ENCODE measurements around the gene CELSR1. TPM values are rescaled to one million over a fixed set of nuclear protein-coding genes. Genes with fewer than 3 reads are reported as not detected.

The CELSR1 gene
- total RNA-seq, 2 donors from 2014 or later: 24.2 to 38.2 TPM

GRCh38 chr22:46413725-46414379 is 123.6 kb downstream of the CELSR1 start:
- intact Hi-C loops (cut with DNase I): no loop called here
- TF ChIP-seq, protein P1, sequence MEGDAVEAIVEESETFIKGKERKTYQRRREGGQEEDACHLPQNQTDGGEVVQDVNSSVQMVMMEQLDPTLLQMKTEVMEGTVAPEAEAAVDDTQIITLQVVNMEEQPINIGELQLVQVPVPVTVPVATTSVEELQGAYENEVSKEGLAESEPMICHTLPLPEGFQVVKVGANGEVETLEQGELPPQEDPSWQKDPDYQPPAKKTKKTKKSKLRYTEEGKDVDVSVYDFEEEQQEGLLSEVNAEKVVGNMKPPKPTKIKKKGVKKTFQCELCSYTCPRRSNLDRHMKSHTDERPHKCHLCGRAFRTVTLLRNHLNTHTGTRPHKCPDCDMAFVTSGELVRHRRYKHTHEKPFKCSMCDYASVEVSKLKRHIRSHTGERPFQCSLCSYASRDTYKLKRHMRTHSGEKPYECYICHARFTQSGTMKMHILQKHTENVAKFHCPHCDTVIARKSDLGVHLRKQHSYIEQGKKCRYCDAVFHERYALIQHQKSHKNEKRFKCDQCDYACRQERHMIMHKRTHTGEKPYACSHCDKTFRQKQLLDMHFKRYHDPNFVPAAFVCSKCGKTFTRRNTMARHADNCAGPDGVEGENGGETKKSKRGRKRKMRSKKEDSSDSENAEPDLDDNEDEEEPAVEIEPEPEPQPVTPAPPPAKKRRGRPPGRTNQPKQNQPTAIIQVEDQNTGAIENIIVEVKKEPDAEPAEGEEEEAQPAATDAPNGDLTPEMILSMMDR (IDR thresholded peaks at IDR 0.05): no peak
- TF ChIP-seq POLR2A (IDR thresholded peaks at IDR 0.05) (no peak), POLR2AphosphoS5 (IDR thresholded peaks at IDR 0.05) (no peak)

GRCh38 chr22:46411347-46411746 is 126.1 kb downstream of the CELSR1 start:
- Histone ChIP-seq H3K27me3 (replicated peaks; ENCODE audit: insufficient read depth) (no peaks in the 10 kb centered on the region), H3K9me3 (no peaks in the 10 kb centered on the region), H3K4me3 (no peak overlapping the region), H3K4me1 (replicated peaks) (peaks cover 4% of the 10 kb centered on the region), H3K36me3 (no peaks in the 10 kb centered on the region), H3K27ac (no peak overlapping the region)
- intact Hi-C loops (cut with DNase I): no loop called here
- DNase-seq (ENCODE audit: low spot score): no peak
- TF ChIP-seq POLR2AphosphoS5 (IDR thresholded peaks at IDR 0.05) (no peak), POLR2A (IDR thresholded peaks at IDR 0.05) (no peak)
- TF ChIP-seq, protein P1 (IDR thresholded peaks at IDR 0.05): no peak
- WGBS: 97% methylated on average over 13 of the region's 13 CpGs

More at GRCh38 chr22:46413725-46414379, 123.6 kb downstream of the CELSR1 start:
- H3K4me1 ChIP-seq (replicated peaks): peaks cover 4% of the 10 kb centered on the region
- WGBS: 72% methylated on average over 23 of the region's 23 CpGs
- no peaks in the 10 kb centered on the region for H3K9me3 ChIP-seq
- DNase-seq (ENCODE audit: low spot score): no peak
- no peaks in the 10 kb centered on the region for H3K36me3 ChIP-seq
- no peak overlapping the region for H3K27ac ChIP-seq
- H3K27me3 ChIP-seq (replicated peaks; ENCODE audit: insufficient read depth): no peaks in the 10 kb centered on the region
- no peak overlapping the region for H3K4me3 ChIP-seq

GRCh38 chr22:46410291-46410808 is 127.1 kb downstream of the CELSR1 start:
- Histone ChIP-seq H3K27me3 (replicated peaks; ENCODE audit: insufficient read depth) (no peaks in the 10 kb centered on the region), H3K9me3 (no peaks in the 10 kb centered on the region), H3K27ac (no peak overlapping the region), H3K36me3 (no peaks in the 10 kb centered on the region), H3K4me1 (replicated peaks) (peaks cover 4% of the 10 kb centered on the region), H3K4me3 (no peak overlapping the region)
- intact Hi-C loops (cut with DNase I): no loop called here
- TF ChIP-seq, protein P1 (IDR thresholded peaks at IDR 0.05): no peak
- no peak for TF ChIP-seq POLR2AphosphoS5 (IDR thresholded peaks at IDR 0.05)
- no peak for TF ChIP-seq POLR2A (IDR thresholded peaks at IDR 0.05)
- no peak for DNase-seq (ENCODE audit: low spot score)
- WGBS: 95% methylated on average over 28 of the region's 28 CpGs

GRCh38 chr22:46409631-46410210 is 127.7 kb downstream of the CELSR1 start:
- intact Hi-C loops (cut with DNase I): no loop called here
- no peaks in the 10 kb centered on the region for H3K9me3 ChIP-seq
- no peak overlapping the region for H3K4me3 ChIP-seq
- no peak for DNase-seq (ENCODE audit: low spot score)
- no peak overlapping the region for H3K27ac ChIP-seq
- no peaks in the 10 kb centered on the region for H3K27me3 ChIP-seq (replicated peaks; ENCODE audit: insufficient read depth)
- 95% methylated on average over 37 of the region's 37 CpGs for WGBS
- no peaks in the 10 kb centered on the region for H3K36me3 ChIP-seq
- peaks cover 4% of the 10 kb centered on the region for H3K4me1 ChIP-seq (replicated peaks)
- TF ChIP-seq, protein P1 (IDR thresholded peaks at IDR 0.05): no peak
- TF ChIP-seq POLR2AphosphoS5 (IDR thresholded peaks at IDR 0.05): no peak
- TF ChIP-seq POLR2A (IDR thresholded peaks at IDR 0.05): no peak
